Panc1 (cell line): ENCODE measurements around the gene CACNA1B.

ENCODE experiments used
- POLR2AphosphoS5 ChIP-seq: IDR thresholded peaks from 2 replicates; pipeline ENCODE4 v1.6.1; 2012; ENCODE audit warnings: mild to moderate bottlenecking, low read depth, low read length, moderate library complexity
- TCF7L2 ChIP-seq: IDR thresholded peaks from 2 replicates; pipeline ENCODE4 v1.6.1; 2011; ENCODE audit warnings: mild to moderate bottlenecking, low read depth, low read length, inconsistent platforms
- TF ChIP-seq, protein P1 (sequence below): fragments of 450-650 bp; IDR thresholded peaks from 2 replicates; pipeline ENCODE4 v1.5.1; 2017; ENCODE audit warnings: mild to moderate bottlenecking

- TF ChIP-seq, protein P1, sequence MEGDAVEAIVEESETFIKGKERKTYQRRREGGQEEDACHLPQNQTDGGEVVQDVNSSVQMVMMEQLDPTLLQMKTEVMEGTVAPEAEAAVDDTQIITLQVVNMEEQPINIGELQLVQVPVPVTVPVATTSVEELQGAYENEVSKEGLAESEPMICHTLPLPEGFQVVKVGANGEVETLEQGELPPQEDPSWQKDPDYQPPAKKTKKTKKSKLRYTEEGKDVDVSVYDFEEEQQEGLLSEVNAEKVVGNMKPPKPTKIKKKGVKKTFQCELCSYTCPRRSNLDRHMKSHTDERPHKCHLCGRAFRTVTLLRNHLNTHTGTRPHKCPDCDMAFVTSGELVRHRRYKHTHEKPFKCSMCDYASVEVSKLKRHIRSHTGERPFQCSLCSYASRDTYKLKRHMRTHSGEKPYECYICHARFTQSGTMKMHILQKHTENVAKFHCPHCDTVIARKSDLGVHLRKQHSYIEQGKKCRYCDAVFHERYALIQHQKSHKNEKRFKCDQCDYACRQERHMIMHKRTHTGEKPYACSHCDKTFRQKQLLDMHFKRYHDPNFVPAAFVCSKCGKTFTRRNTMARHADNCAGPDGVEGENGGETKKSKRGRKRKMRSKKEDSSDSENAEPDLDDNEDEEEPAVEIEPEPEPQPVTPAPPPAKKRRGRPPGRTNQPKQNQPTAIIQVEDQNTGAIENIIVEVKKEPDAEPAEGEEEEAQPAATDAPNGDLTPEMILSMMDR, result no peak
- TF ChIP-seq POLR2AphosphoS5, result no peak
- TF ChIP-seq TCF7L2, result no peak
Measured at GRCh38 chr9:137832830-137833590, 44.6 kb upstream of the CACNA1B start.
